Measurements from ENCODE around the gene MALRD1. TPM values are rescaled to one million over a fixed set of nuclear protein-coding genes. Genes with fewer than 3 reads are reported as not detected.

Gene MALRD1
- total and polyA plus RNA-seq, 2 donors: 0.27 to 2.5 TPM

DNA sequence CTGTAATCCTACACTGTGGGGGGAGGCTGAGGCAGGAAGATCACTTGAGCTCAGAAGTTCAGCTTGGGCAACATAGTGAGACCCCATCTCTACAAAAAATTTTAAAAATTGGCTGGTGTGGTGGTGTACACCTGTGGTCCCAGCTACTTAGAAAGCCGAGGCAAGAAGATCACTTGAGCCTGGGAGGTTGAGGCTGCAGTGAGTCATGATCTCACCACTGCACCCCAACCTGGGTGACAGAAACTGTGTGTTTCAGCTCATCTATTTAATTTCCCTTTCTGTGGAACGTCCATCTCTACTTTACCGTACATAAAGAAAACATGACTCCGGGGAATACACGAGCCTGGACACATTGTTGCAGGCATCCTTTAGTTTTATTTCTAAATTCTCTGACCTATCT, 413.0 kb downstream of the MALRD1 start:
- Histone ChIP-seq H3K9me3 (ENCODE audit: control insufficient read depth in 2 of 2, insufficient read depth in 1 of 2, low read length in 1 of 2) (no peaks in the 10 kb centered on the region), H3K27ac (ENCODE audit: low read depth in 1 of 2, low read length in 1 of 2) (no peak overlapping the region), H3K27me3 (ENCODE audit: control insufficient read depth in 2 of 2, insufficient read depth in 1 of 2, low read length in 1 of 2) (no peaks in the 10 kb centered on the region), H3K4me1 (ENCODE audit: control insufficient read depth in 2 of 2, insufficient read depth in 2 of 2, low read length in 2 of 2) (no peaks in the 10 kb centered on the region), H3K4me3 (ENCODE audit: low read length in 2 of 2) (no peak overlapping the region), H3K36me3 (ENCODE audit: control insufficient read depth in 2 of 2, insufficient read depth in 2 of 2, low read length in 1 of 2) (no peaks in the 10 kb centered on the region)
- WGBS: 95% methylated on average over 5 of the region's 5 CpGs
- DNase-seq (ENCODE audit: low read depth in 6 of 9, low spot score in 9 of 9): no peak

DNA sequence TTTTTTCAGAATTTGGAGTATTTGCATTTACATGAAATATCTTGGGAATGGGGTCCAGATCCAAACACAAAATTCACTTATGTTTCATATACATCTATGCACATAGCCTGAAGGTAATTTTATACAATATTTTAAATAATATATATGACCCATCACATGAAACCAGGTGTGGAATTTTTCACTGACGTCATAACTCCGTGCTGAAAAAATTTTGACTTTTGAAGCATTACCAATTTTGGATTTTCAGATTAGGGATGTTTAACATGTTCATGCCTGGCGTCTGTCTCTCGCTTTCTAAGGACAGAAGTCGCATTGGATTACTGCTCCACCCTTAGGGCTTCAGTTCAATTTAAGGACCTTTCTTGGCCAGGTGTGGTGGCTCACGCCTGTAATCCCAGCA, 418.1 kb downstream of the MALRD1 start:
- 96% methylated on average over 6 of the region's 6 CpGs for WGBS

DNA sequence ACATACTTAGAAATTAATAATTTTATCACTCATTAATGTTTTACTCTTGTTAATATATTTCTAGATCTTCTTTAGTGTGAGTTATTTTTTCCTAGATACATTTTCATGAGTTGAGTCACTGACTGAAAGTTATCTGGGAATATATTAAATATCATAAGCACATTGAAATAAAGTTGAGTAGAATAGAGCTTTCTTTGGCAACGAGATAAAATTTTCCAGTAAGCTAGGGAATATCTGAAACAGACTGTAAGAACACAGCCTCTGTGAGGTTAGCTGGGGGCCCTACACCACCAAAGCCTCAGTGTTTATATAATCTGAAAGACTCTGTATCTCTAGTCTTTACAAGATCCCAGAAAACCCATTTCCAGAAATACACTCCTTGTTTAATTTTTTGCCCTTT, 419.8 kb downstream of the MALRD1 start:
- Histone ChIP-seq H3K4me3 (ENCODE audit: low read length in 2 of 2) (no peak overlapping the region), H3K27ac (ENCODE audit: low read depth in 1 of 2, low read length in 1 of 2) (no peak overlapping the region), H3K9me3 (ENCODE audit: control insufficient read depth in 2 of 2, insufficient read depth in 1 of 2, low read length in 1 of 2) (no peaks in the 10 kb centered on the region), H3K36me3 (ENCODE audit: control insufficient read depth in 2 of 2, insufficient read depth in 2 of 2, low read length in 1 of 2) (no peaks in the 10 kb centered on the region), H3K4me1 (ENCODE audit: control insufficient read depth in 2 of 2, insufficient read depth in 2 of 2, low read length in 2 of 2) (no peaks in the 10 kb centered on the region), H3K27me3 (ENCODE audit: control insufficient read depth in 2 of 2, insufficient read depth in 1 of 2, low read length in 1 of 2) (no peaks in the 10 kb centered on the region)
- WGBS: 85% methylated on average over 1 of the region's 1 CpG
- DNase-seq (ENCODE audit: low read depth in 6 of 9, low spot score in 9 of 9): no peak

More for the DNA sequence above, 418.1 kb downstream of the MALRD1 start:
- Histone ChIP-seq H3K36me3 (ENCODE audit: control insufficient read depth in 2 of 2, insufficient read depth in 2 of 2, low read length in 1 of 2) (no peaks in the 10 kb centered on the region), H3K4me3 (ENCODE audit: low read length in 2 of 2) (no peak overlapping the region), H3K27me3 (ENCODE audit: control insufficient read depth in 2 of 2, insufficient read depth in 1 of 2, low read length in 1 of 2) (no peaks in the 10 kb centered on the region), H3K4me1 (ENCODE audit: control insufficient read depth in 2 of 2, insufficient read depth in 2 of 2, low read length in 2 of 2) (no peaks in the 10 kb centered on the region), H3K9me3 (ENCODE audit: control insufficient read depth in 2 of 2, insufficient read depth in 1 of 2, low read length in 1 of 2) (no peaks in the 10 kb centered on the region), H3K27ac (ENCODE audit: low read depth in 1 of 2, low read length in 1 of 2) (no peak overlapping the region)
- no peak for DNase-seq (ENCODE audit: low read depth in 6 of 9, low spot score in 9 of 9)

DNA sequence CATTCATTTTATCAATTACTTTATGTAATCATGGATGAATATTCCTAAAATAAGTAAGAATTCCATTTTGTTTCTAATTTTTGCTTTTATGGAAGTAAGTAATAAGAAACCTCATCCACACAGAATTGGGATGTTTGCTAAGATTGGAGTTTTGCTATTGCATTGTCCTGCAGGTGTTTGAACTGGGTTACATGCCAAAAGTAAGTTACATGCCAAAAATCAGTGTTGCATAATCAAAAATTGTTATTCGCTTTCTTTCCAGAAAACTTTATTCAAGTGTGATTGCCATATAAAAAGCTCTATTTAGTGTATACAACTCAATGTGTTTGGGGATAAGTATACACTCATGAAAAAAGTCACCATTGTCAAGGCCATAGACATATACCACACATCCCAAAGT, 420.9 kb downstream of the MALRD1 start:
- WGBS: 0% methylated on average over 1 of the region's 1 CpG
- no peak for DNase-seq (ENCODE audit: low read depth in 6 of 9, low spot score in 9 of 9)

DNA sequence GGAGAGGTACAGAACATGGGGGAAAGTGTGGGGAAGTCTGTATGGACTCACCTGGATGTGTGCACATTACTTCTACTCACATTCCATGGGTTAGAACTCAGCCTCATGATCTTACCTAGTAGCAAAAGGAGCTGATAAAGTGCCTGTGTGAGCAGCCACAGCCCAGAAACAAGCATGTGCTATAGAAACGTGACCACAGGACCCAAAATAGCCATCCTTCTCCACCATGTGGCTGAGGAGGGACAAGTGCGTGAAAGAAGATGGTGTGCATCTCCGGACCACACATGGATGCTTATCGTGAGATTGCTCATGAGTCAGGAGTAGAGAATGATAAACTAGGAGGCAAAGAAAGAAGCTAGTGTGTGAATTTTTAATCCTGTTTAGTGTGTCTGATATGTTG, 431.3 kb downstream of the MALRD1 start:
- Histone ChIP-seq H3K4me1 (ENCODE audit: control insufficient read depth in 2 of 2, insufficient read depth in 2 of 2, low read length in 2 of 2) (no peaks in the 10 kb centered on the region), H3K4me3 (ENCODE audit: low read length in 2 of 2) (no peak overlapping the region), H3K27ac (ENCODE audit: low read depth in 1 of 2, low read length in 1 of 2) (no peak overlapping the region), H3K9me3 (ENCODE audit: control insufficient read depth in 2 of 2, insufficient read depth in 1 of 2, low read length in 1 of 2) (peaks cover 0 to 4% of the 10 kb centered on the region in 2 donors), H3K27me3 (ENCODE audit: control insufficient read depth in 2 of 2, insufficient read depth in 1 of 2, low read length in 1 of 2) (no peaks in the 10 kb centered on the region), H3K36me3 (ENCODE audit: control insufficient read depth in 2 of 2, insufficient read depth in 2 of 2, low read length in 1 of 2) (no peaks in the 10 kb centered on the region)
- DNase-seq (ENCODE audit: low read depth in 6 of 9, low spot score in 9 of 9): no peak
- WGBS: 78% methylated on average over 4 of the region's 4 CpGs

More for the DNA sequence above, 420.9 kb downstream of the MALRD1 start:
- no peak overlapping the region for H3K4me3 ChIP-seq (ENCODE audit: low read length in 2 of 2)
- H3K9me3 ChIP-seq (ENCODE audit: control insufficient read depth in 2 of 2, insufficient read depth in 1 of 2, low read length in 1 of 2): no peaks in the 10 kb centered on the region
- H3K27ac ChIP-seq (ENCODE audit: low read depth in 1 of 2, low read length in 1 of 2): no peak overlapping the region
- H3K4me1 ChIP-seq (ENCODE audit: control insufficient read depth in 2 of 2, insufficient read depth in 2 of 2, low read length in 2 of 2): no peaks in the 10 kb centered on the region
- no peaks in the 10 kb centered on the region for H3K36me3 ChIP-seq (ENCODE audit: control insufficient read depth in 2 of 2, insufficient read depth in 2 of 2, low read length in 1 of 2)
- no peaks in the 10 kb centered on the region for H3K27me3 ChIP-seq (ENCODE audit: control insufficient read depth in 2 of 2, insufficient read depth in 1 of 2, low read length in 1 of 2)

DNA sequence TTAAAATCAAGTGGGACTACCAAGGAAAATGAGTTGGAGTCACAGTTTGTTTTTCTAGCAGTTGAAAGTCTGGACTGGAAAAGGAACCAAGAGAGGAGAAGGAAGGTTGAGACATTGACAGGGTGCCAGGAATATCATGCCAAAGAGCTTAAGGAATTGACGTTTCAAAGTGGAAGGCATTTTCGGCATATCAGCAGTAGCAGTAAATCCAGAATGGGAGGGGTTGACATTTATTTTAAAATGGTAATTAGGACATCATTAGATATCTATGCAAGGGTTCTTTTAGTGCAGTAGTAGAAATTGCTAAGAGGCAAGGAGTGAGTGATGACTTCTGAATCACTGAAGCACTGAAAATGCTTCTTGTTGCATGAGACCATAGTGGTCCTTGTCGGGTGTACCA, 431.8 kb downstream of the MALRD1 start:
- H3K27me3 ChIP-seq (ENCODE audit: control insufficient read depth in 2 of 2, insufficient read depth in 1 of 2, low read length in 1 of 2): no peaks in the 10 kb centered on the region
- no peak overlapping the region for H3K27ac ChIP-seq (ENCODE audit: low read depth in 1 of 2, low read length in 1 of 2)
- WGBS: 95% methylated on average over 3 of the region's 3 CpGs
- H3K36me3 ChIP-seq (ENCODE audit: control insufficient read depth in 2 of 2, insufficient read depth in 2 of 2, low read length in 1 of 2): no peaks in the 10 kb centered on the region
- H3K9me3 ChIP-seq (ENCODE audit: control insufficient read depth in 2 of 2, insufficient read depth in 1 of 2, low read length in 1 of 2): peaks cover 0 to 4% of the 10 kb centered on the region in 2 donors
- no peak overlapping the region for H3K4me3 ChIP-seq (ENCODE audit: low read length in 2 of 2)
- no peaks in the 10 kb centered on the region for H3K4me1 ChIP-seq (ENCODE audit: control insufficient read depth in 2 of 2, insufficient read depth in 2 of 2, low read length in 2 of 2)
- DNase-seq (ENCODE audit: low read depth in 6 of 9, low spot score in 9 of 9): no peak

DNA sequence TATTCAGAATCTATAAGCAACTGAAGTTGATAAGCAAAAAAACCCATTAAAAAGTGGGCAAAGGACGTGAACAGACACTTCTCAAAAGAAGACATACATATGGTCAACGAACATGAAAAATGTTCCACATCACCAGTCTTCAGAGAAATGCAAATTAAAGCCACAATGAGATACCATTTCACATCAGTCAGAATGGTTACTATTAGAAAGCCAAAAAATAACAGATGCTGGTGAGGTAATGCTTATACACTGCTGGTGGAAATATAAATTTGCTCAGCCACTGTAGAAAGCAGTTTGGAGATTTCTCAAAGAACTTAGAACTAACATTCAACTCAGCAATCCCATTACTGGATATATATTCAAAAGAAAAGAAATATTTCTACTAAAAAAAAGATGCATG, 434.8 kb downstream of the MALRD1 start:
- Histone ChIP-seq H3K27me3 (ENCODE audit: control insufficient read depth in 2 of 2, insufficient read depth in 1 of 2, low read length in 1 of 2) (no peaks in the 10 kb centered on the region), H3K4me1 (ENCODE audit: control insufficient read depth in 2 of 2, insufficient read depth in 2 of 2, low read length in 2 of 2) (peaks cover 0 to 2% of the 10 kb centered on the region in 2 donors)
- DNase-seq (ENCODE audit: low read depth in 6 of 9, low spot score in 9 of 9): no peak

DNA sequence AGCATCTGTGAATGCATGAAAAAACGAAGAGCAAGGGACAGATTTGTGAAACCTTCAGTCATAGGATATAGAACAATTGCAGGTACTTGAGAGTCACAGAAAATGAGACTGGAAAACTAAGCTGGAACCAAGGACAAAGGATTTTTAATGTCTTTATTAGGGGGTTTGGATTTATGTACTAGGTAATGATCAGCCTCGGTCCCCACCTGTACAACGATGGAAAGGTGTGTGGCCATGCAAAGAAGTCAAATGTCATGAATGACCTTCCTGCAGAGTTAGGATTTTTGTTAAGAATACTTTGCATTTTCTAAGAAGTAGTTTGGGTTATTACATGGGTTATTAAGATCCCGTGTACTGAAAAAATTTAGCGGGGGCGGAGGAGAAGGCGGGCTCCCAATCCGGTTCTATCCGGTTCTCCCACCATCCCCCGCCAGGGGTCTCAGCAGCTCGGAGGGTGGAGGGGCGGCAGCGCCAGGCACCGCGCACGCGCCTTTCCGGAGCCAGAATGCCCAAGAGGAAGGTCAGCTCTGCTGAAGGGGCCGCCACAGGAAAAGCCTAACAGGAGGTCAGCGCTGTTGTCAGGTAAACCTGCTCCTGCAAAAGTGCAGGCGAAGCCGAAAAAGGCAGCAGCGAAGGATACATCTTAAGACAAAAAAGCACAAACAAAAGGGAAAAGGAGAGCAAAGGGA, 440.1 kb downstream of the MALRD1 start:
- H3K4me1 ChIP-seq (ENCODE audit: control insufficient read depth in 2 of 2, insufficient read depth in 2 of 2, low read length in 2 of 2): peaks cover 0 to 2% of the 10 kb centered on the region in 2 donors
- peak in 4 of 9 donors; percentile 8 to 68 (median 22) for DNase-seq (ENCODE audit: low read depth in 6 of 9, low spot score in 9 of 9)
- no peaks in the 10 kb centered on the region for H3K9me3 ChIP-seq (ENCODE audit: control insufficient read depth in 2 of 2, insufficient read depth in 1 of 2, low read length in 1 of 2)
- H3K36me3 ChIP-seq (ENCODE audit: control insufficient read depth in 2 of 2, insufficient read depth in 2 of 2, low read length in 1 of 2): no peaks in the 10 kb centered on the region
- no peak overlapping the region for H3K27ac ChIP-seq (ENCODE audit: low read depth in 1 of 2, low read length in 1 of 2)
- H3K4me3 ChIP-seq (ENCODE audit: low read length in 2 of 2): peak overlapping the region; percentile 26 to 35
- WGBS: 43% methylated on average over 23 of the region's 23 CpGs
- H3K27me3 ChIP-seq (ENCODE audit: control insufficient read depth in 2 of 2, insufficient read depth in 1 of 2, low read length in 1 of 2): no peaks in the 10 kb centered on the region

More for the DNA sequence above, 434.8 kb downstream of the MALRD1 start:
- no peaks in the 10 kb centered on the region for H3K9me3 ChIP-seq (ENCODE audit: control insufficient read depth in 2 of 2, insufficient read depth in 1 of 2, low read length in 1 of 2)
- no peak overlapping the region for H3K4me3 ChIP-seq (ENCODE audit: low read length in 2 of 2)
- no peak overlapping the region for H3K27ac ChIP-seq (ENCODE audit: low read depth in 1 of 2, low read length in 1 of 2)
- no peaks in the 10 kb centered on the region for H3K36me3 ChIP-seq (ENCODE audit: control insufficient read depth in 2 of 2, insufficient read depth in 2 of 2, low read length in 1 of 2)
- WGBS: 80% methylated on average over 2 of the region's 2 CpGs

DNA sequence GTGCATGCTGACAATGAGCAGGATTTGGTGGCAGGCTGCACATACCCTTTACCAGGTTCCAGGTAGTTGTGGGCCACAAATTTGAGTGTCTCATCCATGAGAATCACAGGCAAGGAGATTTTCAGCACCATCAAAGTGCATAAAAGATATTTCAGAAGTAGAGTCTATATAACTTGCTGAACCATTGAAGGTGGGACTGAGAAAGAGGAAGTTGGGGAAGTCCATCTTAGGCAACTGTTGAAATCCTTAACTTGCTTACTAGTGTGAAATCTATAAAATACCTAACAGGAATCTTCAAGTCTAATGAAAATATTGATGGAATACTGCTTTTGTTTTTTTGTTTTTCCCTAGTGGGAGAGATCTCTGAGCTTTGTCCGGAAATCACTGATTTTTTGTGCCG, 442.6 kb downstream of the MALRD1 start:
- Histone ChIP-seq H3K4me3 (ENCODE audit: low read length in 2 of 2) (no peak overlapping the region), H3K4me1 (ENCODE audit: control insufficient read depth in 2 of 2, insufficient read depth in 2 of 2, low read length in 2 of 2) (peaks cover 0 to 2% of the 10 kb centered on the region in 2 donors), H3K36me3 (ENCODE audit: control insufficient read depth in 2 of 2, insufficient read depth in 2 of 2, low read length in 1 of 2) (no peaks in the 10 kb centered on the region), H3K9me3 (ENCODE audit: control insufficient read depth in 2 of 2, insufficient read depth in 1 of 2, low read length in 1 of 2) (no peaks in the 10 kb centered on the region), H3K27me3 (ENCODE audit: control insufficient read depth in 2 of 2, insufficient read depth in 1 of 2, low read length in 1 of 2) (no peaks in the 10 kb centered on the region), H3K27ac (ENCODE audit: low read depth in 1 of 2, low read length in 1 of 2) (no peak overlapping the region)
- DNase-seq (ENCODE audit: low read depth in 6 of 9, low spot score in 9 of 9): no peak
- WGBS: 98% methylated on average over 2 of the region's 2 CpGs
